22Rv1 (cell line): ENCODE results near the gene FOXJ2.

ENCODE experiments used
- ZFX ChIP-seq: fragments of 450-650 bp; IDR thresholded peaks from 2 replicates; pipeline ENCODE4 v1.6.1; 2017; ENCODE audit warnings: antibody characterized with exemption, borderline replicate concordance
- TF ChIP-seq, protein P1 (sequence below): fragments of 450-650 bp; IDR thresholded peaks from 2 replicates; pipeline ENCODE4 v1.5.1; 2017; ENCODE audit warnings: mild to moderate bottlenecking

DNA sequence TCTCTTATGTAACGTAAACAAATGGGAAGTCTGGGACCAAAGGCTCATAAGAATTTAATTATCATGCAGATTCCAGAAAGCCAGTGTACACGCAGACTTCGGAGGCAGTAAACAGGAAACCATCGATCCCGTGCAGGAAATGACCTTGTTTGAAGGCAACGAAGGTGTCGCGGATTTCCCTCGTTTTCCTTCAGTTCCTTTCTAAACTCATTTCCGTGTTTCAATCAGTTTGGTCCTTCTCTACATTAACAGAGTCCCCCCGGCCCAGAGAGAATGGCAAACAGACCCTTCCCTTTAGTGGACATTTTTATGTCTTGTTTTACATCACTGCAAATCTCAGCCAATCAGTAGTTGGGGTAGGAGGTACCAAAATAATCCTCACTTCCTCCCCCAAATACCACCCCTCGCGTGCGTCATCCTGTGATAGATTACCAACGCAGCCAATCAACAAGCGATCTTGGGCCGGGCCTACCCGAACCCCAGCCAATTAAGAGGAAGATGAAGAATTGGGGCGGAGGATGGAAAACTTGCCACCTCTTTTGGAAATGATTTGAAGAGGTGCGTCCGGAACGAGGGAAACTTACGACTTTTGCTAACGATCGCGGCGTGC lies 6.1 kb upstream of the FOXJ2 start:
- TF ChIP-seq, protein P1, sequence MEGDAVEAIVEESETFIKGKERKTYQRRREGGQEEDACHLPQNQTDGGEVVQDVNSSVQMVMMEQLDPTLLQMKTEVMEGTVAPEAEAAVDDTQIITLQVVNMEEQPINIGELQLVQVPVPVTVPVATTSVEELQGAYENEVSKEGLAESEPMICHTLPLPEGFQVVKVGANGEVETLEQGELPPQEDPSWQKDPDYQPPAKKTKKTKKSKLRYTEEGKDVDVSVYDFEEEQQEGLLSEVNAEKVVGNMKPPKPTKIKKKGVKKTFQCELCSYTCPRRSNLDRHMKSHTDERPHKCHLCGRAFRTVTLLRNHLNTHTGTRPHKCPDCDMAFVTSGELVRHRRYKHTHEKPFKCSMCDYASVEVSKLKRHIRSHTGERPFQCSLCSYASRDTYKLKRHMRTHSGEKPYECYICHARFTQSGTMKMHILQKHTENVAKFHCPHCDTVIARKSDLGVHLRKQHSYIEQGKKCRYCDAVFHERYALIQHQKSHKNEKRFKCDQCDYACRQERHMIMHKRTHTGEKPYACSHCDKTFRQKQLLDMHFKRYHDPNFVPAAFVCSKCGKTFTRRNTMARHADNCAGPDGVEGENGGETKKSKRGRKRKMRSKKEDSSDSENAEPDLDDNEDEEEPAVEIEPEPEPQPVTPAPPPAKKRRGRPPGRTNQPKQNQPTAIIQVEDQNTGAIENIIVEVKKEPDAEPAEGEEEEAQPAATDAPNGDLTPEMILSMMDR, result no peak
- TF ChIP-seq ZFX, result no peak
